Activated naive CD8-positive, alpha-beta T cell (primary cell): Measurements from ENCODE around the gene ATXN7.

Source experiments
- H3K27ac Mint-ChIP-seq: one replicate; pipeline ENCODE4 v1.8.0; 2021; ENCODE audit warnings: mixed read lengths
- H3K27me3 Mint-ChIP-seq: one replicate; pipeline ENCODE4 v1.8.0; 2021; ENCODE audit warnings: mixed read lengths
- H3K36me3 Mint-ChIP-seq: one replicate; pipeline ENCODE4 v1.8.0; 2021; ENCODE audit warnings: mixed read lengths
- H3K4me1 Mint-ChIP-seq: one replicate; pipeline ENCODE4 v1.8.0; 2021; ENCODE audit warnings: low read depth, mixed read lengths
- H3K4me3 Mint-ChIP-seq: one replicate; pipeline ENCODE4 v1.8.0; 2021; ENCODE audit warnings: mild to moderate bottlenecking, mixed read lengths
- H3K9me3 Mint-ChIP-seq: one replicate; pipeline ENCODE4 v1.8.0; 2021; ENCODE audit warnings: low read depth, mixed read lengths

Gene ATXN7

DNA sequence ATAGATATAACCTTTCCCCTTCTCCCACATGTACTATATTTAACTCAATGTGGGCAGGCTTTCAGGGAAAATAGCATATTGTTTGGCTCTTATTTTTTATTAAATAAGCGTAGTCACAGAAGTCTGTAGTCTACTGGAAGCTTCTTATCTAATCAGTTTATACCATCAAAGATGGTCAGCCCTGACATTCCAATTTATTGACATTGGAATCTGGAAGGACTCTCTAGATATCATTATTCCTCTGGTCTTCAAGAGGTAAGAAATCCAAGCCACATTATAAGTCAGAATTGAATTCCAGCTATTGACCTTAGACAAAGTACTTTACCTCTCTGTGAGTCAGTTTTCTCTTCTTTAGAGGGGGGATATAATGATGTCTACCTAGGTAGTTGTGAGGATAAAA, 87.0 kb downstream of the ATXN7 start:
- H3K27ac Mint-ChIP-seq: peak overlapping the region; percentile 1
- peaks cover 2% of the 10 kb centered on the region for H3K36me3 Mint-ChIP-seq
- peaks cover 50% of the 10 kb centered on the region for H3K4me1 Mint-ChIP-seq
- no peak overlapping the region for H3K4me3 Mint-ChIP-seq
- H3K27me3 Mint-ChIP-seq: no peaks in the 10 kb centered on the region
- H3K9me3 Mint-ChIP-seq: no peaks in the 10 kb centered on the region

DNA sequence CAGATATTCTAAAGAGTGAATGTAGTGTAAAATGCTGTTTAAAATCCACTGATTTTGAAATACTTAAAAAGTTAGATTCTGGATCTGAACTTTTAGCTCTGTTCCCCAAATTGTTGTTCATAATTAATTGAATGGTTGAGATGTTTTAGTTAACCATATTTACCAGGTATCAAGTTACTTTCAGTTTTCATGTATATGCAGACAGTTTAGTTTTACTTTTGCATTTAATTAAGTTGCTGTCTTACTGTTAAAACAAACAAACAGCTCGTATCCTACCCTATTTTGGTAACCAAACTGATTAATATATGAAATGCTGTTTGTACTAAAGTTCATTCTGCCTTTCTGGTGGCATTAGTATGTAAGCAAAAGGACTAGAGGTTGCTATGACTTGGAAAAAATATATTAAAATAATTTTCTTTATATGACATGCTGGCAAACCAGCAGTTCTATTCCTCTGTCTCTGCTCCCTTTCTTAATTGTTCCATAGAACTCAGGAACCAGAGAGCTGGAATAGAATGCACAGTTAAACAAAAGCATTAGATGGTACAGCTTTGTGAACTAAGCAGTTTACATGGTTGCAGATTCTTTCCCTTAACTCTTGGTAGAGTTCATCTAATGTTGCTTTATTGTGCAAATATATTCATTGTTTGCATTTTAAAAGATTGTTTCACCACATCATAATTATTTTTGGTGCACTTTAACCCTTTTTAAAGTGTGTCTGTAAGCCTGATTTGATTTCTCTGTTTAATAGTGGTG, 88.0 kb downstream of the ATXN7 start:
- H3K36me3 Mint-ChIP-seq: peaks cover 2% of the 10 kb centered on the region
- peak overlapping the region; percentile 51 for H3K4me3 Mint-ChIP-seq
- peak overlapping the region; percentile 41 for H3K27ac Mint-ChIP-seq
- H3K9me3 Mint-ChIP-seq: no peaks in the 10 kb centered on the region
- no peaks in the 10 kb centered on the region for H3K27me3 Mint-ChIP-seq
- peaks cover 44% of the 10 kb centered on the region for H3K4me1 Mint-ChIP-seq

GRCh38 chr3:63952248-63952594, 88.6 kb downstream of the ATXN7 start:
- Mint-ChIP-seq H3K27ac (peak overlapping the region; percentile 41), H3K36me3 (peaks cover 2% of the 10 kb centered on the region), H3K4me3 (no peak overlapping the region), H3K4me1 (peaks cover 41% of the 10 kb centered on the region), H3K9me3 (no peaks in the 10 kb centered on the region), H3K27me3 (no peaks in the 10 kb centered on the region)

DNA sequence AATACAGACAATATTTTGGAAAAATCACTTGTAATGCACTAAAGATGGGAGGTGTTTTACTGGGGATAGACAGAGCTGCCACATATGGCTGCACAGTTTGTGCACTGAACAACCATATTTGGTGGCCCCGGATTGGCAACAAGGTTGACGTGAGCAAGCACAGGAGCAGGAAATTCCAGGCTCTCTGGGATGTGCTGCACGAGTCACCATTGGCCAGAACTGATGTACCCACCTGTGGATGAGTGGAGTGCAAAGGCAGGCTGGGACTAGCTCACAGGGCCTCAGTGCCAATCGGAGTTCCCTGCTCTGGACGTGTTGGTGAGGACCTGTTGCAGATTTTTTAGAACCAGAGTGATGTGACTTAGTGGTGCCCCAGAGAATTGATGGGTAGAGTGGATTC, 90.5 kb downstream of the ATXN7 start:
- Mint-ChIP-seq H3K36me3 (peaks cover 2% of the 10 kb centered on the region), H3K4me1 (peaks cover 33% of the 10 kb centered on the region), H3K27me3 (no peaks in the 10 kb centered on the region), H3K27ac (no peak overlapping the region), H3K4me3 (no peak overlapping the region), H3K9me3 (no peaks in the 10 kb centered on the region)

GRCh38 chr3:63955036-63955650, 91.5 kb downstream of the ATXN7 start:
- H3K4me3 Mint-ChIP-seq: no peak overlapping the region
- no peaks in the 10 kb centered on the region for H3K27me3 Mint-ChIP-seq
- peaks cover 2% of the 10 kb centered on the region for H3K36me3 Mint-ChIP-seq
- H3K27ac Mint-ChIP-seq: peak overlapping the region; percentile 75
- H3K4me1 Mint-ChIP-seq: peaks cover 33% of the 10 kb centered on the region
- no peaks in the 10 kb centered on the region for H3K9me3 Mint-ChIP-seq

GRCh38 chr3:63955830-63956545, 92.3 kb downstream of the ATXN7 start:
- Mint-ChIP-seq H3K4me1 (peaks cover 32% of the 10 kb centered on the region), H3K27ac (no peak overlapping the region), H3K27me3 (no peaks in the 10 kb centered on the region)

DNA sequence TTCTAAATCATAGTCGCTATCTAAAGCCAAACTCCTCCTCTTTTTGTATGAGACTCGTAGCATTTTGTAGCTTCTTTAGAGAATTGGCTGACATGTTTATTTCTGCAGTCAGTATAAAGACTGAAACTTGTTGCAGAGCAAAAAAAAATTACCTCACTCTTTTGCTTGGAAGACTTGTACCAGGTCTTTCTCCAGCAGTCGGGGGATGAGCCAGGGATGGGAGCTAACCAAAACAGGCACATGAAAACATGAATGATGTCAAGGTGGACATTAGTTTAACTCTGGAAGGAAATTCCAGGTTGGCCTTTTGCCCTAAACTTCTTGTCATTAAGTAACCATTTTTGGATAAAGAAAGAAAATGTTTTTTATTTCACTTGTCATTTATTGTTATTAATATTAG, 95.5 kb downstream of the ATXN7 start:
- H3K36me3 Mint-ChIP-seq: peaks cover 2% of the 10 kb centered on the region
- H3K27me3 Mint-ChIP-seq: no peaks in the 10 kb centered on the region
- H3K4me3 Mint-ChIP-seq: no peak overlapping the region
- peak overlapping the region; percentile 61 for H3K27ac Mint-ChIP-seq
- H3K4me1 Mint-ChIP-seq: peaks cover 29% of the 10 kb centered on the region
- H3K9me3 Mint-ChIP-seq: no peaks in the 10 kb centered on the region

More at GRCh38 chr3:63955830-63956545, 92.3 kb downstream of the ATXN7 start:
- Mint-ChIP-seq H3K9me3 (no peaks in the 10 kb centered on the region), H3K36me3 (peaks cover 2% of the 10 kb centered on the region), H3K4me3 (no peak overlapping the region)

GRCh38 chr3:63960048-63960711, 96.5 kb downstream of the ATXN7 start:
- H3K27ac Mint-ChIP-seq: peak overlapping the region; percentile 76
- H3K4me3 Mint-ChIP-seq: no peak overlapping the region
- no peaks in the 10 kb centered on the region for H3K27me3 Mint-ChIP-seq
- peaks cover 34% of the 10 kb centered on the region for H3K4me1 Mint-ChIP-seq
- no peaks in the 10 kb centered on the region for H3K9me3 Mint-ChIP-seq
- H3K36me3 Mint-ChIP-seq: no peaks in the 10 kb centered on the region

DNA sequence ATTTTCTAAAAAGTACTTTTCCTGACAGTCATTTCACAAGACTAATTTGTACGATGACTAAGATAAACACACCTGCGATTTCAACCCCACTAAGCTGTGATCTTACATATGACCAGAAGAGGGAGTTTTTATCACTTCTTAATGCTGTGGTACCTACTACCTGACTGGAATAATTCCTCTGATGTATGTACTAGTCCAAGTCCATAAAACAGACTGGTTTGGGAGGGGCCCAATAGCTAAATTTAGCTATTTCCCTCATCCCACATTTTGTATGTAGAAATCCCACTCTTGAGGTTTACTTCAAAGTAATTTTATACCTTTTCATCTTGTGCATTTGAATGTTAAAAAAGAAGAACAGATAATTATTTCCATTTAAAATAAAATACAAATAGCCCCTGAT, 98.2 kb downstream of the ATXN7 start:
- Mint-ChIP-seq H3K27me3 (no peaks in the 10 kb centered on the region), H3K4me3 (no peak overlapping the region), H3K9me3 (no peaks in the 10 kb centered on the region), H3K4me1 (peaks cover 46% of the 10 kb centered on the region), H3K27ac (no peak overlapping the region), H3K36me3 (no peaks in the 10 kb centered on the region)

DNA sequence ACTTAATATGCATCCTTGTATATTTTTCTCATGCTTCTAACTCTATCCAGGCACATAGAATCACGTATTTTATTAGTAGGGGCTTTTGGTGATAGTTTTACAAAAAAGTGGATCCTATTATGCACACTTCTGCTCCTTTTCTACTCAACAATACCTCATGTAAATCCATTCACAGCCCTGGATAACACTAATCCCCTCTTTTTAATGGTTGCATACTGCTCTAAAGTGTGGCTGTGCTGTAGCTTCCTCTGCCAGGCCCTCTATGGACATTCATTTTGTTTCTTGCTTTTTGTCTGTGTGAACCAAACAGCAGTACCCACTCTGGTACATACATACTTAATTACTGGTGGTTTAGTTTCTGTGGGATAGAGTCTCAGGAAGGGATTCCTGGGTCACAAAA, 99.8 kb downstream of the ATXN7 start:
- Mint-ChIP-seq H3K27ac (no peak overlapping the region), H3K4me1 (peaks cover 55% of the 10 kb centered on the region)

GRCh38 chr3:63964681-63965485, 101.2 kb downstream of the ATXN7 start:
- no peaks in the 10 kb centered on the region for H3K9me3 Mint-ChIP-seq
- peaks cover 63% of the 10 kb centered on the region for H3K4me1 Mint-ChIP-seq
- H3K4me3 Mint-ChIP-seq: no peak overlapping the region
- peak overlapping the region; percentile 72 for H3K27ac Mint-ChIP-seq
- no peaks in the 10 kb centered on the region for H3K27me3 Mint-ChIP-seq
- H3K36me3 Mint-ChIP-seq: no peaks in the 10 kb centered on the region

More for the DNA sequence above, 99.8 kb downstream of the ATXN7 start:
- H3K27me3 Mint-ChIP-seq: no peaks in the 10 kb centered on the region
- no peaks in the 10 kb centered on the region for H3K36me3 Mint-ChIP-seq
- no peak overlapping the region for H3K4me3 Mint-ChIP-seq
- no peaks in the 10 kb centered on the region for H3K9me3 Mint-ChIP-seq

DNA sequence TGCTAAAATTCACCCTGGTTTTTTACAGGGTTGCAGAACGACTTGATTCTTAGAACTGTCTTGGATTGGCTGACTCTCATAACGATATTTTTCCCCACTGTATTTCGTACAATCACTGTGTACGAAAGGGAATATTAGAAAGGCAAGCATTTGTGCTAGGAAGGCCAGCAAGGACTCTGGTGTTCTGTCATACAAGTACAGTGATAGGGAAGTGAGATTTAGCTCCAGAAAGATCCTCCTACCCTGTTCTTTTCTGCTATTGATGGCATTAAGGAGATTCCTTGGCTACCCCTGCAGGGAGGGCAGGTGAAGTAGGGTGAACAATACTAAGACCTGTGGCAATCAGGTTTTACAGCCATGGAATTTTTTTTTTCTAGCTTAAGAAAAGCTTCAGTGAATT, 102.3 kb downstream of the ATXN7 start:
- Mint-ChIP-seq H3K27me3 (no peaks in the 10 kb centered on the region), H3K9me3 (no peaks in the 10 kb centered on the region), H3K36me3 (no peaks in the 10 kb centered on the region), H3K4me3 (no peak overlapping the region), H3K27ac (peak overlapping the region; percentile 92), H3K4me1 (peaks cover 66% of the 10 kb centered on the region)

DNA sequence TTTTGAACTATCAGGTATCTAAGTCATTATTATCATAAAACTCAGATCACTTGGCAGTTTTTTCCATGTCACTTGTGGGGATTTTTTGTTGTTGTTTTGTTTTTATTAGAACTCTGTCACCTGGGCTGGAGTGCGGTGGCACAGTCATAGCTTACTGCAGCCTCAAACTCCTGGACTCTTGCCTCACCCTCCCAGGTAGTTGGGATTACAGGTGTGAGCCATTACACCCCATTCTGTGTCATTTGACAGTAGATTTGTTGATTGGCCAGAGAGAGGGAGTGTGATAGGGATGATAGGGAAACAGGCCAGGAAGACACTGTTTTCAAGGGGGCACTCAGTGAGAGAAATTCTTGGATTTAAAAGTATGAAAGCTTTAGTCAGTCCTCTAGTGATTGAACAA, 103.2 kb downstream of the ATXN7 start:
- H3K27ac Mint-ChIP-seq: peak overlapping the region; percentile 92
- no peaks in the 10 kb centered on the region for H3K9me3 Mint-ChIP-seq
- H3K4me3 Mint-ChIP-seq: peak overlapping the region; percentile 43
- peaks cover 71% of the 10 kb centered on the region for H3K4me1 Mint-ChIP-seq
- no peaks in the 10 kb centered on the region for H3K27me3 Mint-ChIP-seq
- no peaks in the 10 kb centered on the region for H3K36me3 Mint-ChIP-seq
